Fibroblast of mammary gland (primary cell): ENCODE data around the gene HOATZ.

Experiments used
- DNase-seq: peaks from one replicate; pipeline ENCODE4 v3.0.0-alpha.2; 2010; ENCODE audit warnings: low read depth
- H3K4me3 ChIP-seq: 2 replicates; pipeline ENCODE4 v1.5.1; 2011; ENCODE audit warnings: low read depth, mild to moderate bottlenecking, low read length, moderate library complexity; ENCODE audit not compliant: control insufficient read depth
- TF ChIP-seq, protein P1 (sequence below): conservative IDR thresholded peaks from 2 replicates; pipeline ENCODE4 v1.5.1; 2011; ENCODE audit warnings: low read depth, low read length, inconsistent platforms; ENCODE audit not compliant: control insufficient read depth, insufficient read depth

HOATZ gene

DNA sequence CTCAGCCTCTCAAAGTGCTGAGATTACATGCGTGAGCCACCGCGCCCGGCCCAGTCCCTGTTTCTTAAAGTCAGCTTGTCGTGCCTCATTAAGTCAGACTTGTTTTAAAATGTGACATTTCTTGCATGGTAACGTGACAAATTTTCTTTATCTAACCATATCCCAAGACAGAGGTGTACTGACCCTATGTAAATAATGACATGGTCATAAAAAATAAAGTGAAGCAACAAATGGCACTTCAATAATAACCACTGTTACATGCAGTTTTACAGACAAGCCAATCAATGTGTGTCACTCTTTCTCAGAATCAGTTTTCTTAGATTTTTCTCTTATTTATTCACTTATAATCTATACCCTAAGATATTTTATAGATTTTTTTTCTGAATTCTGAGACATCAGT lies 61.2 kb downstream of the HOATZ start:
- H3K4me3 ChIP-seq = no peak overlapping the region
- TF ChIP-seq, protein P1, sequence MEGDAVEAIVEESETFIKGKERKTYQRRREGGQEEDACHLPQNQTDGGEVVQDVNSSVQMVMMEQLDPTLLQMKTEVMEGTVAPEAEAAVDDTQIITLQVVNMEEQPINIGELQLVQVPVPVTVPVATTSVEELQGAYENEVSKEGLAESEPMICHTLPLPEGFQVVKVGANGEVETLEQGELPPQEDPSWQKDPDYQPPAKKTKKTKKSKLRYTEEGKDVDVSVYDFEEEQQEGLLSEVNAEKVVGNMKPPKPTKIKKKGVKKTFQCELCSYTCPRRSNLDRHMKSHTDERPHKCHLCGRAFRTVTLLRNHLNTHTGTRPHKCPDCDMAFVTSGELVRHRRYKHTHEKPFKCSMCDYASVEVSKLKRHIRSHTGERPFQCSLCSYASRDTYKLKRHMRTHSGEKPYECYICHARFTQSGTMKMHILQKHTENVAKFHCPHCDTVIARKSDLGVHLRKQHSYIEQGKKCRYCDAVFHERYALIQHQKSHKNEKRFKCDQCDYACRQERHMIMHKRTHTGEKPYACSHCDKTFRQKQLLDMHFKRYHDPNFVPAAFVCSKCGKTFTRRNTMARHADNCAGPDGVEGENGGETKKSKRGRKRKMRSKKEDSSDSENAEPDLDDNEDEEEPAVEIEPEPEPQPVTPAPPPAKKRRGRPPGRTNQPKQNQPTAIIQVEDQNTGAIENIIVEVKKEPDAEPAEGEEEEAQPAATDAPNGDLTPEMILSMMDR = no peak
- DNase-seq = no peak

DNA sequence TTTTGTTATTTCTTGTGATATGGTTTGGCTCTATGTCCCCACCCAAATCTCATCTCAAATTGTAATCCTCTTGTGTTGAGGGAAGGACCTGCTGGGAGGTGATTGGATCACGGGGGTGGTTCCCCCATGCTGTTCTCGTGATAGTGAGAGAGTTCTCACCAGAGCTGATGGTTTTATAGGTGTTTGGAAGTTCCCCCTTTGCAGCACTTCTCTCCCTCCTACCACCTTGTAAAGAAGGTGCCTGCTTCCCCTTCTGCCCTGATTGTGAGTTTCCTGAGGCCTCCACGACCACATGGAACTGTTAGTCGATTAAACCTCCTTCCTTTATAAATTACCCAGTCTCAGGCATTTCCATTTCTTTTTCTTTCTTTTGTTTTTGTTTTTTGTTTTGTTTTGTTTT lies 63.2 kb downstream of the HOATZ start:
- no peak overlapping the region for H3K4me3 ChIP-seq
- TF ChIP-seq, protein P1 = no peak
- no peak for DNase-seq

DNA sequence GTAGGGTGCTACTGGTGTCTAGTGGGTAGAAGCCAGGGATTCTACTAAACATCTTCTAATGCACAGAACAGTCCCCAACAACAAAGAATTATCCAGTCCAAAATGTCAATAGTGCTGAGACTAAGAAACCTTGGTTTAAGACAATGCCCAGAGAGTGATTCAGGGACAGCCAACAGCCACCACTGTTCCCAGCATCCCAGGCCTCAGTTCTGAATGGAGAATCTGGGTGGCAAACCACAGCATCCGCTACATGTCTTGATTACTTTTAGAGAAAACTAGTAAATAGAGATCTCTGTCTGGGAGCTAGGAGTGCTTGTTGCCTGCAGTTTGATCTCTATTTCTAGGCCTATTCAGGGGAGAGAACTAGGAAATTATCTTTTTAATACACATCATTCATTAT lies 66.8 kb downstream of the HOATZ start:
- TF ChIP-seq, protein P1 = no peak
- no peak overlapping the region for H3K4me3 ChIP-seq
- no peak for DNase-seq

DNA sequence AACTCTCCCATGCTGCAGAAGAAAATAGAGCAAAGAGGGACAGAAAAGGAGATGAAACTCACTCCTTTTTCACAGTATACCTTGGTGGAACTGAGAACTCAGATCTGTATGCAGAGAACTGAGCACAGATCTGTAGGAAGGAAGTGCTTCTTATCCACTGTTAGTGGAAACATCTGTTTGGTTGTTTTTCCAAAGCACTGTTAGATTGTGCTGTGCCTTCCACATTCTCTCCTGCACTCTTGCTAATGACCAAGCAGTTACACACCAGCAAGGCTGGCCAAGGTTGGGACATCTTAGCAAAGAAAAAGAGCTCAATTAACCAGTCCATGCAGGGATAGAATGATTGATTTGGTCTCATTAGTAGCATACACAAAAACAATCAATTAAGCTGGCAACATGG lies 67.6 kb downstream of the HOATZ start:
- TF ChIP-seq, protein P1 = no peak
- no peak overlapping the region for H3K4me3 ChIP-seq
- no peak for DNase-seq

DNA sequence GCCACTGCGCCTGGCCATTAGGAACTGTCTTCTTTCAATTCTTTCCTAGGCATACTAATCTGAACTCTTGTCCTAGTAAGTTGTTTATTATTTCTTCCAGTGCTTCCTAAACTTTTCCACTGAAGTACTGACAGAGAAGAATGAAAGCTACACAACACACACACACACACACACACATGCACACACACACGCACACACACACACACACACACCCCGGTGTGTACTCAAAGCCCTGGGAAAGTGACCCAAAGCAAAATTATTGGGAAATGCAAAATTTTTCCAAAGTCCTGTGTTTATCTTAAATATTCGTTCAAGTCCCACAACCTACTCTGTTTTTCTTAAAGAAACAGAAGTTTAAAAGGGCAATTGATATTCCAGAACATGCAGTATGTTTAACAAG lies 68.3 kb downstream of the HOATZ start:
- DNase-seq = no peak
- no peak overlapping the region for H3K4me3 ChIP-seq
- TF ChIP-seq, protein P1 = no peak

DNA sequence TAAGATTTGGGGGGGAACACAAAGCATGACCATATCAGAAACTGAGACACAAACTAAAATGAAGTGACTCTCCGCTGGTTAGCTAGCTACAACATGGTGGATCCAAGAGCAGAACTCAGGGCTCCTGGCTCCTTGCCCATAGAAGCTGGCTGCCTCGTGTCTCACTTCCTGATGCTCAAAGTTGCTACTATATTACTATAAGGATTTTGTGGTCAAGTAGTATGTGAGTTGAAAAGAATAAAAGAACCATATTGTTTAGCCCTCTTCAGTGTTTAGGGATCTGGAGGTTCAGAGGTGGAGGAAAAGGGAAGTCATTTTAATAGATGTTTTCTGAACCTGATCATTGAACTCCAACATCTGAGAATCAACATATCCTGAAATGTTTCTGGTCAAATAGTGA lies 70.8 kb downstream of the HOATZ start:
- DNase-seq = peak; percentile 67
- TF ChIP-seq, protein P1 = no peak
- H3K4me3 ChIP-seq = no peak overlapping the region

DNA sequence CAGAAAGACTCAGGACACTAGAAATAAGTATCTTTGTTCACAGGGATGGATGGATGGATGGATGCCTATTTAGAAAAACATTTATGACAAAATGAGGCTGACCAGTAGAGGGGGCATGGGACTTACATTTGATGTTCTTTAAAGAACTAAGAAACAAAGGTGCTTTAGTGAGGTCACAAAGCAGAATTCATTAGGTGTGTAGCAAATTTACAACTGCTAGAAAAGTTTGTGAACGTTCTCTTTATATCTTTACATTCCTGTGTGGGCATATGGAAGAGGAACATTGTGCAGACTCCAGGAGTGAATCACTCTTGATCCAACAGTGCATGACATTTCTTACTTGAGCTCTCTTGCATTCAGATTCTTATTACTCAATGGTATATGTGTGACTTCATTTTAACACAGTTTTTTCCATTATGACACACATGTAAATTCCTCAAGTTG lies 71.8 kb downstream of the HOATZ start:
- TF ChIP-seq, protein P1 = peak; percentile 69
- no peak overlapping the region for H3K4me3 ChIP-seq
- peak; percentile 68 for DNase-seq
